EH (cell line): ENCODE data around the gene HPN.
"Not testable (repeated sequence)": the region's sequence is repeated elsewhere in the genome, so short reads cannot be mapped to it uniquely, and the experiment has no call there.

Experiments
- DNase-seq: peaks from one replicate; pipeline ENCODE4 v3.0.0-alpha.2; 2015; ENCODE audit warnings: low read depth

The HPN gene

GRCh38 chr19:35009424-35010415 lies 31.8 kb upstream of the HPN start:
- no peak for DNase-seq

- no peak for DNase-seq
These were observed 30.3 kb upstream of the HPN start for GRCh38 chr19:35011091-35011689.

GRCh38 chr19:35011737-35012682 lies 29.5 kb upstream of the HPN start:
- DNase-seq: no peak

GRCh38 chr19:35013041-35013819 lies 28.3 kb upstream of the HPN start:
- peak; percentile 51 for DNase-seq

GRCh38 chr19:35013820-35014754 lies 27.4 kb upstream of the HPN start:
- no peak for DNase-seq

GRCh38 chr19:35014774-35015173 lies 26.7 kb upstream of the HPN start:
- not testable (repeated sequence) for DNase-seq

- no peak for DNase-seq
These were observed 26.1 kb upstream of the HPN start for GRCh38 chr19:35015270-35015953.

- no peak for DNase-seq
These were observed 25.6 kb upstream of the HPN start for GRCh38 chr19:35015954-35016351.

- no peak for DNase-seq
These were observed 24.0 kb upstream of the HPN start for GRCh38 chr19:35017507-35017906.

GRCh38 chr19:35018379-35018778 lies 23.1 kb upstream of the HPN start:
- DNase-seq: no peak

GRCh38 chr19:35019144-35019543 lies 22.4 kb upstream of the HPN start:
- DNase-seq: no peak

GRCh38 chr19:35021016-35021415 lies 20.5 kb upstream of the HPN start:
- DNase-seq: no peak

- no peak for DNase-seq
These were observed 19.9 kb upstream of the HPN start for GRCh38 chr19:35021596-35021995.

GRCh38 chr19:35022460-35022859 lies 19.1 kb upstream of the HPN start:
- DNase-seq: no peak

GRCh38 chr19:35023428-35023827 lies 18.1 kb upstream of the HPN start:
- no peak for DNase-seq

GRCh38 chr19:35024095-35024494 lies 17.4 kb upstream of the HPN start:
- no peak for DNase-seq

GRCh38 chr19:35025969-35026368 lies 15.6 kb upstream of the HPN start:
- no peak for DNase-seq

GRCh38 chr19:35026418-35026817 lies 15.1 kb upstream of the HPN start:
- no peak for DNase-seq

- DNase-seq: no peak
These were observed 14.5 kb upstream of the HPN start for GRCh38 chr19:35027009-35027408.
